Ovary (tissue), 3 donors: ENCODE results near the gene CRIP1.

ENCODE experiments used
- POLR2A ChIP-seq: fragments of 450-650 bp; IDR thresholded peaks from one replicate; pipeline ENCODE4 v1.6.1; 2017; ENCODE audit warnings: antibody characterized with exemption, mild to moderate bottlenecking, moderate library complexity
- TF ChIP-seq, protein P1 (sequence below), 3 donors: fragments of 450-650 bp in 2 of 3; fragments of 200-600 bp in 1 of 3; IDR thresholded peaks; one replicate each; pipeline versions ENCODE4 v1.5.1 to v1.8.0; 2016 to 2022; ENCODE audit warnings: antibody characterized with exemption in 3 of 3, mild to moderate bottlenecking in 1 of 3
- donor health status: DM: no; HTN: no; CAD: no.

DNA sequence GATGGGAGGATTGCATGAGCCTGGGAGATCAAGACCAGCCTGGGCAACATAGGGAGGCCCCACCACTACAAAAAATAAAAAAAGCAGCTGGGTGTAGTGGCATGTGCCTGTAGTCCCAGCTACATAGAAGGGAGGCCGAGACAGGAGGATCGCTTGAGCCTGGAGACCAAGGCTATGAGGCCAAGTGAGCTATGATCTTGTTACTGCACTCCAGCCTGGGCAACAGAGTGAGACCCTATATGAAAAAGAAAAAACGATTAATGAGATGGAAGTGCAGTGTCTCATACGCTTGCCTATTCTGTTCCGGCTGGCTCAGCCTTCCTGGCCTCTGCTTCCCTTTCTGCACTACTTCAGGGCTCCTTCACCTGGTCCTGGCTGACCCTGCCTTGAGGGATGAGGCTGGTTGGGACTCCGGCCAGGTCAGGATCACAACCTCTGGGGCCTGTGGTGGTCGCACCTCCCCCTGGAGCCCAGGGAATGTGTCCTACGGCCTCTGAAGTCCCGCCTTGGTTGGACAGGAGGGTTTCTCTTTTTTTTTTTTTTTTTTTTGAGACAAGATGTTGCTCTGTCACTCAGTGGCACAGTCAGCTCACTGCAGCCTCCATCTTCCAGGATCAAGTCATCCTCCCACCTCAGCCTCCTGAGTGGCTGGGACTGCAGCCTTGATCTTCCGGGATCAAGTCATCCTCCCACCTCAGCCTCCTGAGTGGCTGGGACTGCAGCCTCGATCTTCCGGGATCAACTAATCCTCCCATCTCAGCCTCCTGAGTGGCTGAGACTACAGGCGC is 15.0 kb downstream of the CRIP1 start:
- TF ChIP-seq, protein P1, sequence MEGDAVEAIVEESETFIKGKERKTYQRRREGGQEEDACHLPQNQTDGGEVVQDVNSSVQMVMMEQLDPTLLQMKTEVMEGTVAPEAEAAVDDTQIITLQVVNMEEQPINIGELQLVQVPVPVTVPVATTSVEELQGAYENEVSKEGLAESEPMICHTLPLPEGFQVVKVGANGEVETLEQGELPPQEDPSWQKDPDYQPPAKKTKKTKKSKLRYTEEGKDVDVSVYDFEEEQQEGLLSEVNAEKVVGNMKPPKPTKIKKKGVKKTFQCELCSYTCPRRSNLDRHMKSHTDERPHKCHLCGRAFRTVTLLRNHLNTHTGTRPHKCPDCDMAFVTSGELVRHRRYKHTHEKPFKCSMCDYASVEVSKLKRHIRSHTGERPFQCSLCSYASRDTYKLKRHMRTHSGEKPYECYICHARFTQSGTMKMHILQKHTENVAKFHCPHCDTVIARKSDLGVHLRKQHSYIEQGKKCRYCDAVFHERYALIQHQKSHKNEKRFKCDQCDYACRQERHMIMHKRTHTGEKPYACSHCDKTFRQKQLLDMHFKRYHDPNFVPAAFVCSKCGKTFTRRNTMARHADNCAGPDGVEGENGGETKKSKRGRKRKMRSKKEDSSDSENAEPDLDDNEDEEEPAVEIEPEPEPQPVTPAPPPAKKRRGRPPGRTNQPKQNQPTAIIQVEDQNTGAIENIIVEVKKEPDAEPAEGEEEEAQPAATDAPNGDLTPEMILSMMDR (IDR thresholded peaks at IDR 0.05), result no peak
- TF ChIP-seq POLR2A, result no peak
